ENCODE measurements around the gene TUBE1. TPM values are rescaled to one million over a fixed set of nuclear protein-coding genes. Genes with fewer than 3 reads are reported as not detected.

The TUBE1 gene
- total RNA-seq, 1 experiment from 2014 or later = 30.8 TPM

- Histone ChIP-seq H3K36me3 (ENCODE audit: control insufficient read depth, insufficient read depth, low read length) (no peaks in the 10 kb centered on the region), H3K9me3 (no peaks in the 10 kb centered on the region), H3K27me3 (replicated peaks; ENCODE audit: control insufficient read depth, insufficient read depth, low read length) (no peaks in the 10 kb centered on the region), H3K4me3 (ENCODE audit: low read depth, low read length) (no peak overlapping the region), H3K4me1 (peaks cover 3% of the 10 kb centered on the region; the same call in 1 of the 2 replicates)
- BruUV-seq (replicated peaks) = no TSS peak
- intact Hi-C loops (cut with micrococcal nuclease; ENCODE audit: unreplicated experiment) = no loop called here
- no peak overlapping the region for H3K4me3 Mint-ChIP-seq (ENCODE audit: unreplicated experiment)
- H3K36me3 Mint-ChIP-seq (ENCODE audit: insufficient read depth, unreplicated experiment) = no peaks in the 10 kb centered on the region
- no peak for DNase-seq
- H3K4me1 Mint-ChIP-seq (ENCODE audit: low read depth, unreplicated experiment) = no peaks in the 10 kb centered on the region
- ChIA-PET CTCF (no interaction called here), POLR2A (no interaction called here)
- peaks cover 6% of the 10 kb centered on the region for H3K27me3 Mint-ChIP-seq (ENCODE audit: insufficient read depth, unreplicated experiment)
- no peaks in the 10 kb centered on the region for H3K9me3 Mint-ChIP-seq (ENCODE audit: unreplicated experiment)
- H3K27ac Mint-ChIP-seq (ENCODE audit: unreplicated experiment) = no peak overlapping the region
- no peak for TF ChIP-seq CTCF (IDR thresholded peaks at IDR 0.05; ENCODE audit: insufficient read depth in 1 of 2, low read depth in 1 of 2, low read length in 1 of 2, severe bottlenecking in 1 of 2, unreplicated experiment in 1 of 2)
These were observed 48.4 kb downstream of the TUBE1 start for GRCh38 chr6:112038756-112039430.

- Mint-ChIP-seq H3K4me3 (ENCODE audit: unreplicated experiment) (no peak overlapping the region), H3K27ac (ENCODE audit: unreplicated experiment) (no peak overlapping the region), H3K4me1 (ENCODE audit: low read depth, unreplicated experiment) (no peaks in the 10 kb centered on the region), H3K9me3 (ENCODE audit: unreplicated experiment) (no peaks in the 10 kb centered on the region), H3K36me3 (ENCODE audit: insufficient read depth, unreplicated experiment) (no peaks in the 10 kb centered on the region), H3K27me3 (ENCODE audit: insufficient read depth, unreplicated experiment) (peaks cover 7% of the 10 kb centered on the region)
- intact Hi-C loops (cut with micrococcal nuclease; ENCODE audit: unreplicated experiment) = no loop called here
- peaks cover 3% of the 10 kb centered on the region; the same call in 1 of the 2 replicates for H3K4me1 ChIP-seq
- no peak for TF ChIP-seq CTCF (IDR thresholded peaks at IDR 0.05; ENCODE audit: insufficient read depth in 1 of 2, low read depth in 1 of 2, low read length in 1 of 2, severe bottlenecking in 1 of 2, unreplicated experiment in 1 of 2)
- no peak for DNase-seq
- no peaks in the 10 kb centered on the region for H3K27me3 ChIP-seq (replicated peaks; ENCODE audit: control insufficient read depth, insufficient read depth, low read length)
- H3K9me3 ChIP-seq = no peaks in the 10 kb centered on the region
- CTCF ChIA-PET = no interaction called here
- POLR2A ChIA-PET = no interaction called here
- H3K4me3 ChIP-seq (ENCODE audit: low read depth, low read length) = no peak overlapping the region
- no peaks in the 10 kb centered on the region for H3K36me3 ChIP-seq (ENCODE audit: control insufficient read depth, insufficient read depth, low read length)
- BruUV-seq (replicated peaks) = no TSS peak
These were observed 49.0 kb downstream of the TUBE1 start for GRCh38 chr6:112038268-112038667.

GRCh38 chr6:112037783-112038216 lies 49.5 kb downstream of the TUBE1 start:
- no peak for DNase-seq
- CTCF ChIA-PET = no interaction called here
- intact Hi-C loops (cut with micrococcal nuclease; ENCODE audit: unreplicated experiment) = no loop called here
- POLR2A ChIA-PET = no interaction called here
- H3K36me3 Mint-ChIP-seq (ENCODE audit: insufficient read depth, unreplicated experiment) = no peaks in the 10 kb centered on the region
- H3K9me3 Mint-ChIP-seq (ENCODE audit: unreplicated experiment) = no peaks in the 10 kb centered on the region
- Histone ChIP-seq H3K36me3 (ENCODE audit: control insufficient read depth, insufficient read depth, low read length) (no peaks in the 10 kb centered on the region), H3K4me3 (ENCODE audit: low read depth, low read length) (no peak overlapping the region), H3K27me3 (replicated peaks; ENCODE audit: control insufficient read depth, insufficient read depth, low read length) (no peaks in the 10 kb centered on the region), H3K9me3 (no peaks in the 10 kb centered on the region), H3K4me1 (peaks cover 3% of the 10 kb centered on the region; the same call in 1 of the 2 replicates)
- H3K27ac Mint-ChIP-seq (ENCODE audit: unreplicated experiment) = no peak overlapping the region
- BruUV-seq (replicated peaks) = no TSS peak
- peaks cover 7% of the 10 kb centered on the region for H3K27me3 Mint-ChIP-seq (ENCODE audit: insufficient read depth, unreplicated experiment)
- no peak overlapping the region for H3K4me3 Mint-ChIP-seq (ENCODE audit: unreplicated experiment)
- H3K4me1 Mint-ChIP-seq (ENCODE audit: low read depth, unreplicated experiment) = no peaks in the 10 kb centered on the region
- TF ChIP-seq CTCF (IDR thresholded peaks at IDR 0.05; ENCODE audit: insufficient read depth in 1 of 2, low read depth in 1 of 2, low read length in 1 of 2, severe bottlenecking in 1 of 2, unreplicated experiment in 1 of 2) = no peak

Data from Caco-2 (cell line).